ENCODE data around the gene PFKFB3.
"Not testable (repeated sequence)": the region's sequence is repeated elsewhere in the genome, so short reads cannot be mapped to it uniquely, and the experiment has no call there.

PFKFB3 gene

GRCh38 chr10:6203331-6204062 lies 765 bp downstream of the PFKFB3 start:
- DNase-seq, result peak; percentile 44

GRCh38 chr10:6204063-6204340 lies 1.3 kb downstream of the PFKFB3 start:
- peak; percentile 42 for DNase-seq

GRCh38 chr10:6204341-6205191 lies 1.8 kb downstream of the PFKFB3 start:
- DNase-seq, result no peak

- not testable (repeated sequence) for DNase-seq
Measured at GRCh38 chr10:6206486-6206885, 3.8 kb downstream of the PFKFB3 start.

- DNase-seq, result no peak
Measured at GRCh38 chr10:6207658-6208057, 4.9 kb downstream of the PFKFB3 start.

GRCh38 chr10:6208799-6209235 lies 6.1 kb downstream of the PFKFB3 start:
- no peak for DNase-seq

- DNase-seq, result no peak
Measured at GRCh38 chr10:6211341-6211670, 8.6 kb downstream of the PFKFB3 start.

- DNase-seq, result no peak
Measured at GRCh38 chr10:6211671-6212635, 9.2 kb downstream of the PFKFB3 start.

GRCh38 chr10:6212806-6213205 lies 10.1 kb downstream of the PFKFB3 start:
- DNase-seq, result no peak

- no peak for DNase-seq
Measured at GRCh38 chr10:6213257-6213905, 10.6 kb downstream of the PFKFB3 start.

GRCh38 chr10:6213908-6214307 lies 11.2 kb downstream of the PFKFB3 start:
- DNase-seq, result no peak

GRCh38 chr10:6214612-6215011 lies 11.9 kb downstream of the PFKFB3 start:
- DNase-seq, result no peak

- DNase-seq, result no peak
Measured at GRCh38 chr10:6215241-6215640, 12.5 kb downstream of the PFKFB3 start.

GRCh38 chr10:6215683-6216484 lies 13.2 kb downstream of the PFKFB3 start:
- DNase-seq, result no peak

- DNase-seq, result no peak
Measured at GRCh38 chr10:6216916-6217315, 14.2 kb downstream of the PFKFB3 start.

- DNase-seq, result no peak
Measured at GRCh38 chr10:6217611-6218010, 14.9 kb downstream of the PFKFB3 start.

GRCh38 chr10:6218692-6219493 lies 16.2 kb downstream of the PFKFB3 start:
- DNase-seq, result no peak

- no peak for DNase-seq
Measured at GRCh38 chr10:6219494-6219836, 16.7 kb downstream of the PFKFB3 start.

GRCh38 chr10:6220418-6221191 lies 17.9 kb downstream of the PFKFB3 start:
- no peak for DNase-seq

- no peak for DNase-seq
Measured at GRCh38 chr10:6221192-6221940, 18.6 kb downstream of the PFKFB3 start.

Measured in CD4-positive, alpha-beta T cell treated with Interleukin-15 for 1 hour (primary cell).